GM23338 (cell line): ENCODE measurements around the gene EXOC6B. TPM values are rescaled to one million over a fixed set of nuclear protein-coding genes. Genes with fewer than 3 reads are reported as not detected.

Experiments
- ATAC-seq: fragments of 200-7000 bp; cut with Tn5 transposase; 3 replicates; pipeline ENCODE4 v1.9.1; 2020
- DNase-seq: peaks from one replicate; pipeline ENCODE4 v3.0.0-alpha.2; 2015; ENCODE audit warnings: low spot score
- H2AFZ ChIP-seq: fragments of 200-600 bp; sonication (generic); 2 replicates; pipeline ENCODE4 v1.8.0; 2016; ENCODE audit warnings: antibody characterized with exemption, mild to moderate bottlenecking, moderate library complexity
- H3F3A ChIP-seq: fragments of 200-600 bp; sonication (generic); replicated peaks from 2 replicates; pipeline ENCODE4 v1.8.0; 2017; ENCODE audit warnings: antibody characterized with exemption, mixed run types, low read depth
- H3K27ac ChIP-seq: fragments of 200-600 bp; sonication (generic); 2 replicates; pipeline ENCODE4 v1.6.1; 2016; ENCODE audit warnings: low read depth
- H3K27me3 ChIP-seq: fragments of 200-600 bp; sonication (generic); 2 replicates; pipeline ENCODE4 v1.8.0; 2016; ENCODE audit warnings: mild to moderate bottlenecking, mixed run types, moderate library complexity; ENCODE audit not compliant: insufficient read depth
- H3K36me3 ChIP-seq: fragments of 200-600 bp; sonication (generic); 2 replicates; pipeline ENCODE4 v1.8.0; 2016; ENCODE audit warnings: mild to moderate bottlenecking; ENCODE audit not compliant: insufficient read depth
- H3K4me1 ChIP-seq: fragments of 200-600 bp; sonication (generic); 2 replicates; pipeline ENCODE4 v1.8.0; 2016; ENCODE audit warnings: mild to moderate bottlenecking, moderate library complexity; ENCODE audit not compliant: insufficient read depth
- H3K4me2 ChIP-seq: fragments of 200-600 bp; sonication (generic); 2 replicates; pipeline ENCODE4 v1.7.1; 2017; ENCODE audit warnings: mixed run types
- H3K4me3 ChIP-seq: fragments of 200-600 bp; sonication (generic); 2 replicates; pipeline ENCODE4 v1.6.1; 2016; ENCODE audit warnings: mixed run types
- H3K79me2 ChIP-seq: fragments of 200-600 bp; sonication (generic); replicated peaks from 2 replicates; pipeline ENCODE4 v1.8.0; 2017; ENCODE audit warnings: mild to moderate bottlenecking; ENCODE audit not compliant: insufficient read depth
- H3K9me2 ChIP-seq: fragments of 200-600 bp; sonication (generic); 2 replicates; pipeline ENCODE4 v1.8.0; 2017; ENCODE audit not compliant: insufficient read depth
- H4K20me1 ChIP-seq: fragments of 200-600 bp; sonication (generic); replicated peaks from 2 replicates; pipeline ENCODE4 v1.8.0; 2017; ENCODE audit warnings: mild to moderate bottlenecking; ENCODE audit not compliant: insufficient read depth
- H3K27ac Mint-ChIP-seq: 2 replicates; pipeline ENCODE4 v1.8.0; 2020; ENCODE audit warnings: inconsistent platforms, mild to moderate bottlenecking, moderate library complexity, mixed read lengths
- H3K27me3 Mint-ChIP-seq: 3 replicates; pipeline ENCODE4 v1.8.0; 2022; ENCODE audit warnings: low read depth, mild to moderate bottlenecking, moderate library complexity, mixed read lengths, inconsistent platforms; ENCODE audit not compliant: insufficient read depth, poor library complexity
- H3K36me3 Mint-ChIP-seq: 3 replicates; pipeline ENCODE4 v1.8.0; 2021; ENCODE audit warnings: low read depth, mild to moderate bottlenecking, inconsistent platforms, moderate library complexity, mixed read lengths
- H3K4me1 Mint-ChIP-seq: 3 replicates; pipeline ENCODE4 v1.8.0; 2020; ENCODE audit warnings: mild to moderate bottlenecking, inconsistent platforms, mixed read lengths
- H3K4me3 Mint-ChIP-seq: 3 replicates; pipeline ENCODE4 v1.8.0; 2021; ENCODE audit warnings: moderate library complexity, mild to moderate bottlenecking, inconsistent platforms, mixed read lengths
- H3K9me3 Mint-ChIP-seq: 3 replicates; pipeline ENCODE4 v1.8.0; 2020; ENCODE audit warnings: moderate library complexity, mild to moderate bottlenecking, inconsistent platforms, mixed read lengths
- CREB1 ChIP-seq: fragments of 250-450 bp; sonication (Bioruptor Pico); IDR thresholded peaks from 2 replicates; pipeline ENCODE4 v1.5.0; 2020; ENCODE audit warnings: low read depth, mild to moderate bottlenecking, moderate library complexity
- EZH2 ChIP-seq: fragments of 200-600 bp; sonication (generic); IDR thresholded peaks from one replicate; pipeline ENCODE4 v1.8.0; 2017; ENCODE audit warnings: antibody characterized with exemption, mild to moderate bottlenecking, low read depth; ENCODE audit not compliant: unreplicated experiment
- NANOG ChIP-seq: IDR thresholded peaks from 2 replicates; pipeline ENCODE4 v1.6.1; 2016; ENCODE audit warnings: antibody characterized with exemption, borderline replicate concordance
- POLR2AphosphoS5 ChIP-seq: IDR thresholded peaks from 2 replicates; pipeline ENCODE4 v1.6.1; 2016; ENCODE audit warnings: antibody characterized with exemption, low read depth
- ZNF114 ChIP-seq: fragments of 250-450 bp; sonication (Bioruptor Pico); IDR thresholded peaks from 2 replicates; pipeline ENCODE4 v1.5.0; 2020; ENCODE audit warnings: mild to moderate bottlenecking, moderate library complexity
- ZNF331 ChIP-seq: fragments of 250-450 bp; sonication (Bioruptor Pico); IDR thresholded peaks from 2 replicates; pipeline ENCODE4 v1.5.0; 2020; ENCODE audit warnings: low read depth, mild to moderate bottlenecking, moderate library complexity
- polyA plus RNA-seq: library from polyadenylated mRNA; unstranded; fragments of >200 nt; fragmentation: Nextera tagmentation; extraction: Ambion mirVana; gene quantifications from 2 replicates; pipeline ENCODE4 v1.2.1, GENCODE V29; 2016
- total RNA-seq: library from RNA; depleted of rRNA; stranded (reverse); fragments of >200 nt; shearing (Covaris generic); gene quantifications from 2 replicates; pipeline ENCODE4 v1.2.3, GENCODE V29; 2014
- TF ChIP-seq, protein P1 (sequence below), 2 experiments: fragments of 200-600 bp in 1 of 2; sonication (generic) in 1 of 2; conservative IDR thresholded peaks; 2 replicates each; pipeline versions ENCODE4 v1.5.1 to v1.6.1; 2016 to 2017; ENCODE audit warnings: antibody characterized with exemption in 2 of 2, low read depth in 2 of 2, mild to moderate bottlenecking in 2 of 2, moderate library complexity in 1 of 2
- TF ChIP-seq, protein P2 (sequence below): fragments of 250-450 bp; sonication (Bioruptor Pico); IDR thresholded peaks from 2 replicates; pipeline ENCODE4 v1.5.0; 2020; ENCODE audit warnings: mild to moderate bottlenecking, moderate library complexity

Gene EXOC6B
- total and polyA plus RNA-seq, 2 experiments from 2014 or later = 7.2 to 45.9 TPM

DNA sequence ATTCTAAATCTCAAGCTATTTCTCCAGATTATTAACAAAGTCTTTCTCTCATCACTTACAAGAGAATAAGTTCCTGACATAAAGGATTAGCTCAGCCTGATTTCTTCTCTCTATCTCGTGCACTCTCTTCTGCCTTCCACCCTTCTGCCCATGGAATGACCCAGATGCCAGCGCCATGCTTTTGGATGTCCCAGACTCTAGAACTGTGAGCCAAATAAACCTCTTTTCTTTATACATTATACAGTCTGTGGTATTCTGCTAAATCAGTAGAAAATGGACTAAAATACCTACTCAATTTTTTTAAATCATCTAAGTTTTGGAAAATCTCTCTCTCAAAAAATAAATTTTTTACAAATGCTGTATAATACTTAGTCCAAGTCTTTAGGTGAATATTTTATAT lies 218.6 kb downstream of the EXOC6B start:
- no peaks in the 10 kb centered on the region for H3K9me2 ChIP-seq
- H3K4me1 ChIP-seq = peaks cover 7% of the 10 kb centered on the region; the same call in 1 of the 2 replicates
- TF ChIP-seq, protein P1, sequence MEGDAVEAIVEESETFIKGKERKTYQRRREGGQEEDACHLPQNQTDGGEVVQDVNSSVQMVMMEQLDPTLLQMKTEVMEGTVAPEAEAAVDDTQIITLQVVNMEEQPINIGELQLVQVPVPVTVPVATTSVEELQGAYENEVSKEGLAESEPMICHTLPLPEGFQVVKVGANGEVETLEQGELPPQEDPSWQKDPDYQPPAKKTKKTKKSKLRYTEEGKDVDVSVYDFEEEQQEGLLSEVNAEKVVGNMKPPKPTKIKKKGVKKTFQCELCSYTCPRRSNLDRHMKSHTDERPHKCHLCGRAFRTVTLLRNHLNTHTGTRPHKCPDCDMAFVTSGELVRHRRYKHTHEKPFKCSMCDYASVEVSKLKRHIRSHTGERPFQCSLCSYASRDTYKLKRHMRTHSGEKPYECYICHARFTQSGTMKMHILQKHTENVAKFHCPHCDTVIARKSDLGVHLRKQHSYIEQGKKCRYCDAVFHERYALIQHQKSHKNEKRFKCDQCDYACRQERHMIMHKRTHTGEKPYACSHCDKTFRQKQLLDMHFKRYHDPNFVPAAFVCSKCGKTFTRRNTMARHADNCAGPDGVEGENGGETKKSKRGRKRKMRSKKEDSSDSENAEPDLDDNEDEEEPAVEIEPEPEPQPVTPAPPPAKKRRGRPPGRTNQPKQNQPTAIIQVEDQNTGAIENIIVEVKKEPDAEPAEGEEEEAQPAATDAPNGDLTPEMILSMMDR (conservative IDR thresholded peaks at IDR 0.05; ENCODE audit: low read depth in 2 of 2) = no peak
- TF ChIP-seq POLR2AphosphoS5 = no peak
- H3K36me3 Mint-ChIP-seq = peaks cover 2% of the 10 kb centered on the region; the same call in 2 of the 3 replicates
- DNase-seq (no peak), ATAC-seq (no peak)
- H4K20me1 ChIP-seq = no peaks in the 10 kb centered on the region
- no peaks in the 10 kb centered on the region for H3K27me3 ChIP-seq
- H3F3A ChIP-seq = no peaks in the 10 kb centered on the region
- H3K36me3 ChIP-seq = no peaks in the 10 kb centered on the region; the same call in 1 of the 2 replicates
- H3K79me2 ChIP-seq = no peaks in the 10 kb centered on the region
- 0 out of 3 replicates have a peak, but pooled peaks cover 5% of the 10 kb centered on the region for H3K9me3 Mint-ChIP-seq
- peaks cover 16% of the 10 kb centered on the region for H3K4me1 Mint-ChIP-seq
- no peak overlapping the region for H3K27ac ChIP-seq
- H3K4me3 Mint-ChIP-seq = no peak overlapping the region
- H3K27me3 Mint-ChIP-seq = peaks cover 2% of the 10 kb centered on the region
- H2AFZ ChIP-seq = no peak overlapping the region
- no peak overlapping the region for H3K4me2 ChIP-seq
- H3K27ac Mint-ChIP-seq = no peak overlapping the region
- no peak overlapping the region for H3K4me3 ChIP-seq

DNA sequence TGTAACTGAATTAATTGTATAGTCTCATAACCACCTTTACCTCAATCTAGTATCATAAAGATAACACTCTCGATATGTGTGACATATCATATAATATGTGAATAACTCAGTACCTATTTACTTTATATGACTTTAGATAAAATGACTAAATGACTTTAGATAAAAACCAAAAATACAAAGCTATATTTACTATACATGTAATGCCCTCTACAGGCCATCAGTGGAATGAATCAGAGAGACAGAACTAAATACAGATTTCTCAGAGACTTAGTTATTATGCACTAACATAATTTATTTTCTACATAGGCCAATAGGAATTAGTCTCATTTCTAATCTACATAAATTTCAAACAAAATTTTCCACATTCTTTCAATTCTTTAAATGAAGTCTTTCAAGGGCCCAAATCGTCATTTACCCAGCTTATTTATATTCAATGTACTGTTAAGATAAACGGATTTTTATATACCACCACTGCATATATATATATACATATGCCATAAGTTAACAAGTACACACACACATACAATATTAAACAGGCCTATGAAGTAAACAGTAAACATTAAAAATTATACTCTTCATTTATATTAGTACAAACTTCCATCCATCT lies 219.9 kb downstream of the EXOC6B start:
- H3K4me2 ChIP-seq = no peak overlapping the region
- no peaks in the 10 kb centered on the region; the same call in 1 of the 2 replicates for H3K36me3 ChIP-seq
- H3K27ac ChIP-seq = no peak overlapping the region
- Mint-ChIP-seq H3K4me3 (no peak overlapping the region), H3K27me3 (peaks cover 2% of the 10 kb centered on the region), H3K36me3 (peaks cover 2% of the 10 kb centered on the region; the same call in 2 of the 3 replicates), H3K4me1 (peaks cover 16% of the 10 kb centered on the region), H3K27ac (no peak overlapping the region), H3K9me3 (0 out of 3 replicates have a peak, but pooled peaks cover 5% of the 10 kb centered on the region)
- H3F3A ChIP-seq = no peaks in the 10 kb centered on the region
- no peak overlapping the region for H2AFZ ChIP-seq
- DNase-seq (peak; percentile 47), ATAC-seq (no peak)
- no peaks in the 10 kb centered on the region for H3K27me3 ChIP-seq
- H3K9me2 ChIP-seq = no peaks in the 10 kb centered on the region
- peaks cover 7% of the 10 kb centered on the region; the same call in 1 of the 2 replicates for H3K4me1 ChIP-seq
- no peaks in the 10 kb centered on the region for H3K79me2 ChIP-seq
- H4K20me1 ChIP-seq = no peaks in the 10 kb centered on the region
- H3K4me3 ChIP-seq = no peak overlapping the region
- TF ChIP-seq NANOG (no peak), ZNF114 (CRISPR knock-in tag) (no peak), CREB1 (CRISPR knock-in tag) (no peak), ZNF331 (no peak), EZH2 (no peak)
- TF ChIP-seq, protein P1 (conservative IDR thresholded peaks at IDR 0.05; ENCODE audit: low read depth in 2 of 2) = peak in 1 of 2 experiments; percentile 89; a peak in 3 of 4 replicates
- TF ChIP-seq, protein P2, sequence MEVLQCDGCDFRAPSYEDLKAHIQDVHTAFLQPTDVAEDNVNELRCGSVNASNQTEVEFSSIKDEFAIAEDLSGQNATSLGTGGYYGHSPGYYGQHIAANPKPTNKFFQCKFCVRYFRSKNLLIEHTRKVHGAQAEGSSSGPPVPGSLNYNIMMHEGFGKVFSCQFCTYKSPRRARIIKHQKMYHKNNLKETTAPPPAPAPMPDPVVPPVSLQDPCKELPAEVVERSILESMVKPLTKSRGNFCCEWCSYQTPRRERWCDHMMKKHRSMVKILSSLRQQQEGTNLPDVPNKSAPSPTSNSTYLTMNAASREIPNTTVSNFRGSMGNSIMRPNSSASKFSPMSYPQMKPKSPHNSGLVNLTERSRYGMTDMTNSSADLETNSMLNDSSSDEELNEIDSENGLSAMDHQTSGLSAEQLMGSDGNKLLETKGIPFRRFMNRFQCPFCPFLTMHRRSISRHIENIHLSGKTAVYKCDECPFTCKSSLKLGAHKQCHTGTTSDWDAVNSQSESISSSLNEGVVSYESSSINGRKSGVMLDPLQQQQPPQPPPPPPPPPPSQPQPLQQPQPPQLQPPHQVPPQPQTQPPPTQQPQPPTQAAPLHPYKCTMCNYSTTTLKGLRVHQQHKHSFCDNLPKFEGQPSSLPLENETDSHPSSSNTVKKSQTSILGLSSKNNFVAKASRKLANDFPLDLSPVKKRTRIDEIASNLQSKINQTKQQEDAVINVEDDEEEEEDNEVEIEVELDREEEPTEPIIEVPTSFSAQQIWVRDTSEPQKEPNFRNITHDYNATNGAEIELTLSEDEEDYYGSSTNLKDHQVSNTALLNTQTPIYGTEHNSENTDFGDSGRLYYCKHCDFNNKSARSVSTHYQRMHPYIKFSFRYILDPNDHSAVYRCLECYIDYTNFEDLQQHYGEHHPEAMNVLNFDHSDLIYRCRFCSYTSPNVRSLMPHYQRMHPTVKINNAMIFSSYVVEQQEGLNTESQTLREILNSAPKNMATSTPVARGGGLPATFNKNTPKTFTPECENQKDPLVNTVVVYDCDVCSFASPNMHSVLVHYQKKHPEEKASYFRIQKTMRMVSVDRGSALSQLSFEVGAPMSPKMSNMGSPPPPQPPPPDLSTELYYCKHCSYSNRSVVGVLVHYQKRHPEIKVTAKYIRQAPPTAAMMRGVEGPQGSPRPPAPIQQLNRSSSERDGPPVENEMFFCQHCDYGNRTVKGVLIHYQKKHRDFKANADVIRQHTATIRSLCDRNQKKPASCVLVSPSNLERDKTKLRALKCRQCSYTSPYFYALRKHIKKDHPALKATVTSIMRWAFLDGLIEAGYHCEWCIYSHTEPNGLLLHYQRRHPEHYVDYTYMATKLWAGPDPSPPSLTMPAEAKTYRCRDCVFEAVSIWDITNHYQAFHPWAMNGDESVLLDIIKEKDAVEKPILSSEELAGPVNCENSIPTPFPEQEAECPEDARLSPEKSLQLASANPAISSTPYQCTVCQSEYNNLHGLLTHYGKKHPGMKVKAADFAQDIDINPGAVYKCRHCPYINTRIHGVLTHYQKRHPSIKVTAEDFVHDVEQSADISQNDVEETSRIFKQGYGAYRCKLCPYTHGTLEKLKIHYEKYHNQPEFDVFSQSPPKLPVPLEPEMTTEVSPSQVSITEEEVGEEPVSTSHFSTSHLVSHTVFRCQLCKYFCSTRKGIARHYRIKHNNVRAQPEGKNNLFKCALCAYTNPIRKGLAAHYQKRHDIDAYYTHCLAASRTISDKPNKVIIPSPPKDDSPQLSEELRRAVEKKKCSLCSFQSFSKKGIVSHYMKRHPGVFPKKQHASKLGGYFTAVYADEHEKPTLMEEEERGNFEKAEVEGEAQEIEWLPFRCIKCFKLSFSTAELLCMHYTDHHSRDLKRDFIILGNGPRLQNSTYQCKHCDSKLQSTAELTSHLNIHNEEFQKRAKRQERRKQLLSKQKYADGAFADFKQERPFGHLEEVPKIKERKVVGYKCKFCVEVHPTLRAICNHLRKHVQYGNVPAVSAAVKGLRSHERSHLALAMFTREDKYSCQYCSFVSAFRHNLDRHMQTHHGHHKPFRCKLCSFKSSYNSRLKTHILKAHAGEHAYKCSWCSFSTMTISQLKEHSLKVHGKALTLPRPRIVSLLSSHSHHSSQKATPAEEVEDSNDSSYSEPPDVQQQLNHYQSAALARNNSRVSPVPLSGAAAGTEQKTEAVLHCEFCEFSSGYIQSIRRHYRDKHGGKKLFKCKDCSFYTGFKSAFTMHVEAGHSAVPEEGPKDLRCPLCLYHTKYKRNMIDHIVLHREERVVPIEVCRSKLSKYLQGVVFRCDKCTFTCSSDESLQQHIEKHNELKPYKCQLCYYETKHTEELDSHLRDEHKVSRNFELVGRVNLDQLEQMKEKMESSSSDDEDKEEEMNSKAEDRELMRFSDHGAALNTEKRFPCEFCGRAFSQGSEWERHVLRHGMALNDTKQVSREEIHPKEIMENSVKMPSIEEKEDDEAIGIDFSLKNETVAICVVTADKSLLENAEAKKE = no peak
